Astrocyte of the spinal cord (primary cell): ENCODE data around the gene TMEM129.
A peak's percentile ranks its signal among the peaks of the same experiment; 100 is the strongest.

Source experiments
- DNase-seq: peaks from one replicate; pipeline ENCODE4 v3.0.0; 2011; ENCODE audit warnings: low read depth, low spot score
- H3K4me3 ChIP-seq: 2 replicates; pipeline ENCODE4 v1.5.1; 2011; ENCODE audit warnings: low read depth, mild to moderate bottlenecking, low read length, moderate library complexity
- CTCF ChIP-seq: IDR thresholded peaks from 2 replicates; pipeline ENCODE4 v1.5.1; 2012; ENCODE audit warnings: low read depth, mild to moderate bottlenecking, low read length, inconsistent platforms
- in situ Hi-C: cut with HindIII; loops from 2 replicates; pipeline ENCODE4 v1.10.0; 2017; ENCODE audit warnings: low sequenced_read_pairs

TMEM129 gene

DNA sequence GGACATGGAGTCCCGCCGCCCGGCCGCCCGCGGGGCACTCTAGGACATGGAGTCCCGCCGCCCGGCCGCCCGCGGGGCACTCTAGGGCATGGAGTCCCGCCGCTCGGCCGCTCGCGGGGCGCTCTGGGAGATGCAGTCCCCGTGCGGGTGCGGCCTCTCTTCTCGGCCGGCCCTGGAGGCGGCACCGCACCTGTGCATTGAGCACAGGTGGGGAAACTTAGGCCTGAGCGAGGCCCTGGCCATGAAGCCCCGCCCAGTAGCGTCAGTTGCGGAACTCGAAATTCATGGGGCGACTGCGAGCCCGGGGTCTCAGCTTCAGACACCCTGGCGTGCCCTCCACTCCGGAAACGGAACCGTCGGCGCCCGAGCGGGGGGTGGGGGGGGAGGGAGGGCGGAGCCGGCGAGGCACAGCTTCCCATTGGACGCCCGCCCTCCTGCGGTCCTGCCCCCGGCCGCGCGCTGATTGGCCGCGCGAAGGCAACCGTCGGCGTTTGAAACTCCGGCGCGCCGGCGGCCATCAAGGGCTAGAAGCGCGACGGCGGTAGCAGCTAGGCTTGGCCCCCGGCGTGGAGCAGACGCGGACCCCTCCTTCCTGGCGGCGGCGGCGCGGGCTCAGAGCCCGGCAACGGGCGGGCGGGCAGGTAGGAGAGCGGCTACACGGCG lies at the start of gene TMEM129, which contains the start of gene TACC3:
TMEM129 (minus strand) TSS at position 321 of the 663 bp plus-strand sequence. CDS start 486 bp downstream, outside the sequence.
TACC3 (plus strand) TSS at position 519 of the 663 bp plus-strand sequence. CDS start 1,901 bp downstream, outside the sequence.
- peak; percentile 92 for DNase-seq
- in situ Hi-C loops: no loop called here
- peak within 1 kb of the TSS; percentile 62 for H3K4me3 ChIP-seq
- no peak for TF ChIP-seq CTCF

- no peak for TF ChIP-seq CTCF
- no peak overlapping the region for H3K4me3 ChIP-seq
- in situ Hi-C loops: no loop called here
- no peak for DNase-seq
Measured at GRCh38 chr4:1770791-1771231, 49.7 kb upstream of the TMEM129 start.

DNA sequence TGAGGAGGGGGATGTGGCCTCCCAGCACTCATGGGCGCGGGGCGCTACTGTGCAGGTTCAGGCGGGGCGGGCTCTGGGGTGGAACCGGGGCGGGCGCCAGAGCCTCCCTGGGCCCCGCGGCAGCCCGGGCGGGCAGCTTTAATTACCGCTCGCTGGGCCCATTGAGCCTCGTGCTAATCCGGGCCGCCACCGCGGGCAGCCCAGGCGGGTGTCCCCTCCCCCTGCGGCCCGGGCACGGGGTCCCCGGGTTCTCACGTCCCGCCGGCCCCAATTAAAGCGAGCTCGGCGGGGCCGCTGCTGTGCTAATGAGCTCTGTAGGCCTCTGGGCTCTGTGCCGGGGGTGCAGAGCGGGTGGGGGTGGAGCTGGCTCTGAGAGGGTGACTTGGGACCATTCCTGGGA lies 49.1 kb upstream of the TMEM129 start:
- H3K4me3 ChIP-seq: no peak overlapping the region
- in situ Hi-C loops: no loop called here
- no peak for DNase-seq
- TF ChIP-seq CTCF: no peak

- no peak overlapping the region for H3K4me3 ChIP-seq
- no peak for DNase-seq
- in situ Hi-C loops: no loop called here
- TF ChIP-seq CTCF: no peak
Measured at GRCh38 chr4:1769692-1770091, 48.6 kb upstream of the TMEM129 start.

DNA sequence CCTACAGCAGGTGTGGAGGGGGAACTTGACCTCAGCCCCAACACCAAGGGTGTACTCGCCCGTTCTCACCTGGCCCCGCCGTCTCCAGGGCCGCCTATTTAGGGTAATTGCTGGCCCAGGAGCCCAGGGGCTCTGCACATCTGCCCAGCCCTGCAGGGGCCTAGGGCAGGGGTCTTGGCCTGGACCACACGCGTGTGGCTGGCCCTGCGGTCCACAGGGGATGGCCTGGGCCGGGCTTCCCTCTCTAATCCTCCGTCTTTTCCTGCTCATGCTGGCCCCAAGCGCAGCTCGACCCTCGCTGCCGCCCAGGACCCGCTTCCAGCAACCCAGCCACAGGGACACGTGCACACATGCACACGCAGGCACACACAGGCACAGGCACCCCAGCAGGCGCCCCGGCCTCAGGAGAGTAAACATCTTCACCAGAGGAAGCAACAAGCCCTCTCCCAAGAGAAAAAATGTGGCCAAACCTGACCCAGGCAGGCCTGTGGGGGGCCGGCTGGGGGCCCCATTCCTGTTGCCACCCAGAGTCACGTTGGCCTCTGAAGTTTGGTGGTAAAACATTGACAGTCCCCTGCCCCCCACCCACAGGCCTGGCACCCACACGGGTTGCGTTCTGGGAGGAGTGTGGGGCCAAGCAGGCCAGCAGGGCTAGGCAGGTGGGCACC lies 47.4 kb upstream of the TMEM129 start:
- DNase-seq: no peak
- no peak for TF ChIP-seq CTCF
- in situ Hi-C loops: no loop called here
- H3K4me3 ChIP-seq: no peak overlapping the region

DNA sequence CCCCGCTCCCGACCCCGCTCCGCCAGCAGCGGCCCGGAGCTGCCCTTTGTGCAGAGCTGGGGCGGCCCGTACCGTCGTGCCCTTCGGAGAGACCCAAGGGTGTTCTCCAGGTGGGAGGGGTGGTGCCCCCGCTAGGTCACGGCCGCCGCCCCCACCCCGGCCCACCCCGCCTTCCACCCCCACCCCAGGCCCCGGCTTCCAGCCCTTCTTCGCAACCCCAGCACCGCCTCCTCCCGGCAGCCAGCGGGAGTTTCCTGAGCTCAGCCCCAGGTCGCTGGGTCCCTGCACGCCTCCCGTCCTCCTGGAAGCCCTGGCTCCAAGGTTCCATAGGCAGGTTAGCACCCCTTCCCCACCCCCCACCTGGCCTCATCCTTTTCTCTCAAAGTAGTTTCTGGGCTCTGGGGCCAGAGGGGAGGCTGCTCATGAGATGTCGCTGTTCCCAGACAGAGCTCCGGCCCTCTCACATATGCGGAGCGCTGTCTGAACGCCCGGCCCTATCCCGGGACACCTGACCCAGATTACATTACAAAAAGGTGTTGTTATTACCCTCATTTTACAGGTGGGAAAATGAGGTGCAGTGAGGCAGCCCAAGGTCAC lies 46.7 kb upstream of the TMEM129 start:
- in situ Hi-C loops: no loop called here
- DNase-seq: peak; percentile 22
- peak overlapping the region; percentile 15 for H3K4me3 ChIP-seq
- TF ChIP-seq CTCF: peak; percentile 51
